ENCODE results near the gene PRM2. TPM values are rescaled to one million over a fixed set of nuclear protein-coding genes. Genes with fewer than 3 reads are reported as not detected.

Gene PRM2
- total and polyA plus RNA-seq, 2 donors (not counting 3 experiments of a cell fraction or from before 2014, with no cell fraction given) = not detected

DNA sequence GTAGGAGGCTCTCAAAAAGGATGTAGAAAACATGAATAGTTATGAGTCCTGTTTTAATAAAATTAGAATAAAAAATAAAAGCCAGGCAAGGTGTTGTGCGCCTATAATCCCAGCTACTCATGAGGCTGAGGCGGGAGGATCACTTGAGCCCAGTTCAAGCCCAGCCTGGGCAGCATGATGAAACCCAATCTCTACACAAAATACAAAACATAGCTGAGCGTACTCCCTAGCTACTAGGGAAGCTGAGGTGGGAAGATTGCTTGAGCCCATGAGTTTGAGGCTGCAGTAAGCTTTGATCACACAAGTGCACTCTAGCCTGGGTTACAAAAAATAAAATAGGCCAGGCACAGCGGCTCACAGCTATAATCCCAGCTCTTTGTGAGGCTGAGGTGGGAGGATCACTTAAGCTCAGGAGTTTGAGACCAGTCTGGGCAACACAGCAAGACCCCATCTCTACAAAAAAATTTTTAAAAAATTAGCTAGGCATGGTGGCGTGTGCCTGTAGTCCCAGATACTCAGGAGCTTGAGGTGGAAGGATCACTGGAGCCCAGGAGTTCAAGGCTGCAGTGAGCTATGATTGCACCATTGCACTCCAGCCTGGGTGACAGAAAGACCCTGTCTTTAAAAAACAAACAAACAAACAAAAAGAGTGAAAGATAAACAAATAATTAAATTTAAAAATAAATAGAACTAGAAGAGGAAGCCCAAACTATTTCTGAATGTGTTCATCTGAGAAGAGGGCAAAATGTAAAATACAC, 22.0 kb upstream of the PRM2 start:
- H3K27me3 ChIP-seq (ENCODE audit: control insufficient read depth in 2 of 2, insufficient read depth in 2 of 2, low read length in 2 of 2) = no peaks in the 10 kb centered on the region
- no peaks in the 10 kb centered on the region for H3K9me1 ChIP-seq (replicated peaks; ENCODE audit: control insufficient read depth, extremely low read depth, insufficient read depth, low read length)
- TF ChIP-seq POLR2AphosphoS5 (IDR thresholded peaks at IDR 0.05; ENCODE audit: insufficient read depth, low read depth, low read length) = no peak
- TF ChIP-seq, protein P1, sequence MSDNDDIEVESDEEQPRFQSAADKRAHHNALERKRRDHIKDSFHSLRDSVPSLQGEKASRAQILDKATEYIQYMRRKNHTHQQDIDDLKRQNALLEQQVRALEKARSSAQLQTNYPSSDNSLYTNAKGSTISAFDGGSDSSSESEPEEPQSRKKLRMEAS (IDR thresholded peaks at IDR 0.05; ENCODE audit: insufficient read depth, insufficient read length) = no peak
- TF ChIP-seq, protein P2, sequence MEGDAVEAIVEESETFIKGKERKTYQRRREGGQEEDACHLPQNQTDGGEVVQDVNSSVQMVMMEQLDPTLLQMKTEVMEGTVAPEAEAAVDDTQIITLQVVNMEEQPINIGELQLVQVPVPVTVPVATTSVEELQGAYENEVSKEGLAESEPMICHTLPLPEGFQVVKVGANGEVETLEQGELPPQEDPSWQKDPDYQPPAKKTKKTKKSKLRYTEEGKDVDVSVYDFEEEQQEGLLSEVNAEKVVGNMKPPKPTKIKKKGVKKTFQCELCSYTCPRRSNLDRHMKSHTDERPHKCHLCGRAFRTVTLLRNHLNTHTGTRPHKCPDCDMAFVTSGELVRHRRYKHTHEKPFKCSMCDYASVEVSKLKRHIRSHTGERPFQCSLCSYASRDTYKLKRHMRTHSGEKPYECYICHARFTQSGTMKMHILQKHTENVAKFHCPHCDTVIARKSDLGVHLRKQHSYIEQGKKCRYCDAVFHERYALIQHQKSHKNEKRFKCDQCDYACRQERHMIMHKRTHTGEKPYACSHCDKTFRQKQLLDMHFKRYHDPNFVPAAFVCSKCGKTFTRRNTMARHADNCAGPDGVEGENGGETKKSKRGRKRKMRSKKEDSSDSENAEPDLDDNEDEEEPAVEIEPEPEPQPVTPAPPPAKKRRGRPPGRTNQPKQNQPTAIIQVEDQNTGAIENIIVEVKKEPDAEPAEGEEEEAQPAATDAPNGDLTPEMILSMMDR (IDR thresholded peaks at IDR 0.05; ENCODE audit: extremely low read depth in 1 of 2, insufficient read depth in 1 of 2, low read depth in 1 of 2, low read length in 2 of 2) = no peak
- no peak for TF ChIP-seq EZH2 (IDR thresholded peaks at IDR 0.05; ENCODE audit: borderline replicate concordance, low read depth, low read length, severe bottlenecking)
- TF ChIP-seq POLR2A (IDR thresholded peaks at IDR 0.05; ENCODE audit: low read depth, low read length) = no peak
- no peak for TF ChIP-seq GATA2 (IDR thresholded peaks at IDR 0.05; ENCODE audit: insufficient read depth, insufficient read length, low read depth, low read length)
- TF ChIP-seq MYC (IDR thresholded peaks at IDR 0.05; ENCODE audit: low read depth, low read length) = no peak
- no peak for TF ChIP-seq JUN (IDR thresholded peaks at IDR 0.05; ENCODE audit: borderline replicate concordance, insufficient read depth, insufficient read length, low read depth)
- no peak for TF ChIP-seq FOS (IDR thresholded peaks at IDR 0.05; ENCODE audit: borderline replicate concordance, insufficient read depth, low read length)
- no peak overlapping the region for H2AFZ ChIP-seq (ENCODE audit: low read depth, low read length)
- FAIRE-seq (no peak), DNase-seq (ENCODE audit: low read depth, low spot score) (no peak)
- dilution Hi-C loops (cut with MboI; ENCODE audit: extremely low pct_ligation_motif_present, low sequenced_read_pairs) (no loop called here), intact Hi-C loops (cut with micrococcal nuclease) (no loop called here)
- no peaks in the 10 kb centered on the region for H3K79me2 ChIP-seq (ENCODE audit: control insufficient read depth, insufficient read depth, low read length)
- H3K4me2 ChIP-seq (ENCODE audit: insufficient read depth, low read length) = no peak overlapping the region
- H3K9ac ChIP-seq (replicated peaks; ENCODE audit: extremely low read depth, insufficient read depth, low read length) = no peak overlapping the region
- ChIA-PET POLR2A (no interaction called here), CTCF (interaction anchor here (0.6 to 2.2 kb wide), 8 partner anchors 10 to 344 kb away, joined by 3 to 8 read pairs (median 4); partner anchors contain the start of genes PRM3 and SOCS1)
- no peaks in the 10 kb centered on the region for H3K4me1 ChIP-seq (ENCODE audit: control insufficient read depth, extremely low read depth, insufficient read depth, low read length)
- H4K20me1 ChIP-seq (replicated peaks; ENCODE audit: control insufficient read depth, extremely low read depth, insufficient read depth, low read length) = no peaks in the 10 kb centered on the region
- H3K27ac ChIP-seq (ENCODE audit: insufficient read depth, low read depth, low read length) = no peak overlapping the region
- no TSS peak for BruUV-seq (replicated peaks)
- H3K4me3 ChIP-seq (replicated peaks in 1 of 3; ENCODE audit: insufficient read depth in 1 of 3, low read depth in 1 of 3, low read length in 3 of 3) = no peak overlapping the region
- H3K36me3 ChIP-seq (ENCODE audit: control insufficient read depth in 2 of 2, extremely low read depth in 1 of 2, insufficient read depth in 2 of 2, low read length in 2 of 2) = no peaks in the 10 kb centered on the region
- H3K9me3 ChIP-seq (replicated peaks; ENCODE audit: control insufficient read depth, insufficient read depth, low read length) = no peaks in the 10 kb centered on the region

Data from endothelial cell of umbilical vein (primary cell).